Measurements from ENCODE around the gene SLC25A43.

SLC25A43 gene

GRCh38 chrX:119495734-119496726 lies 96.9 kb downstream of the SLC25A43 start:
- DNase-seq (ENCODE audit: low read depth in 1 of 2, low spot score in 1 of 2), result no peak

- DNase-seq (ENCODE audit: low read depth in 1 of 2, low spot score in 1 of 2), result no peak
Measured at GRCh38 chrX:119497185-119497584, 98.0 kb downstream of the SLC25A43 start.

DNA sequence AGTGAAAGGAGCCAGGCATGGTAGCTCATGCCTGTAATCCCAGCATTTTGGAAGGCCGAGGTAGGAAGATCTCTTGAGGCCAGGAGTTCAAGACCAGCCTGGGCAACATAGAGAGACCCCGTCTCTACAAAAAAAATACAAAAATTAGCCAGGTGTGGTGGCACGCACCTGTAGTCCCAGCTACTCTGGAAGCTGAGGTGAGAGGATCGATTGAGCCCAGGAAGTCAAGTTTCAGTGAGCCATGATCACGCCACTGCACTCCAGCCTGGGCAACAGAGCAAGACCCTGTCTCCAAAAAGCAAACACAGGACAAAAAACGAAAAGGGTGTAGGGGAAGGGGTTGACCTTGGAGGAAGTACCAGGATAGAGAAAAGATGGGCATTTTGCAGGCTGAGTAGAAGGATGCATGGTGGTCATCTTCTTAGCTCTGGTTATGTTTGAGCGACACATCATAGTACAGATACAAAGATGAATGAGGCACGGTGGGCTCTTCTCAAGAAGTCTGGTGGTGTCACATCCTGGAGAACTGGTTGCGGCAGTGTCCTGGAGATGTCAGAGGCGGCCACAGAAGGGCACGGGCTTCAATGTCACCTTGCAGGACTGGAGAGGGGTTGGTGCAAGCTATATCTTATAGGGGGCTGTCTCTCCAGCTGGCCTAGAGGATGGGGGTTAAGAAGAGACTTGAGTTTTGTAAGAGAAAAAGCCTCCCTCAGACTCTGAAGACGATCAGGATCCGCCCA lies 101.1 kb downstream of the SLC25A43 start:
- DNase-seq (ENCODE audit: low read depth in 1 of 2, low spot score in 1 of 2), result no peak

GRCh38 chrX:119501511-119502148 lies 102.5 kb downstream of the SLC25A43 start:
- no peak for DNase-seq (ENCODE audit: low read depth in 1 of 2, low spot score in 1 of 2)

DNA sequence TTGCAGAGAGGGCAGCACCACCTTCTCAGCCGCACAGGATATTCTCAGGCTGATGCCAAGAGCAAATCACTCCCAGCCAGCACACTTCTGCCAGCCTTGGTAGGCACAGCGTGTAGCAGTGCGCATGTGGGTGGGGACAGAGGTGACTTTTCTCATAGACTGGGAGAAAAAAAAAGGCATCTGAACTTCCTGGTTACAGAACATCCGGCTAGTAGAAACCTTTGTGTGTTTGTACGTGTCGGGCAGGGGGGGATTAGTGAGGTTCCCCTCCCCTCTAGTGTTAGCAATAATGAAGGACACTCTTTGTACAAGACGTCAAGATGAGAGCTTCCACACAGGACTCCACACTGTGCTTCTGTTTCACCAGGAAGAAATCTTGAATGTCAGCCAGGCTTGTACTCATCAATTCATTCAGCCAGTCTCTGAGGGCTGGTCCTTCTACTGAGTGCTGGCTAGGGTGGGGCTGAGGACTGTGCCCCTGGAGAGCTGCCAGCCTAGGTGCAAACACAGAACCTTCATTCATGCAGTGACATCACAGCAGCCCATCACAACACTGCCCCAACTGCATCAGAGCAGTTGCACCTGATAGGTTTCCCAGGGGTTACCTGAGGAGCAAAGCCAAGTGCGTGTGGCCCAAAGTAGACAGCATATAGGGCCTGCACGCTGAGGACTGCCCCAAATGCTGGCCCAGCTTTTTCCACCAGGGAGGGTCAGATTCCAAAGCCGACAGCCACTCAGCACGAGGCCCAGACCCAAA lies 103.8 kb downstream of the SLC25A43 start:
- no peak for DNase-seq (ENCODE audit: low read depth in 1 of 2, low spot score in 1 of 2)

- no peak for DNase-seq (ENCODE audit: low read depth in 1 of 2, low spot score in 1 of 2)
Measured at GRCh38 chrX:119503484-119503861, 104.3 kb downstream of the SLC25A43 start.
